Activated CD4-positive, alpha-beta T cell treated with anti-CD3 and anti-CD28 coated beads, Interleukin-2, amount 50 U/mL, for 4 hours (primary cell): ENCODE data around the gene ESRRG.

Source experiments
- DNase-seq, 2 experiments: peaks; one replicate each; pipeline ENCODE4 v3.0.0-alpha.2; 2020

ESRRG gene

GRCh38 chr1:216702170-216702569 is 21.1 kb downstream of the ESRRG start:
- DNase-seq = no peak

- DNase-seq = no peak
These were observed 22.4 kb downstream of the ESRRG start for GRCh38 chr1:216700779-216701178.

- DNase-seq = no peak
These were observed 31.5 kb downstream of the ESRRG start for GRCh38 chr1:216691710-216692109.

GRCh38 chr1:216690603-216691002 is 32.6 kb downstream of the ESRRG start:
- no peak for DNase-seq

- no peak for DNase-seq
These were observed 35.0 kb downstream of the ESRRG start for GRCh38 chr1:216688127-216688657.

- DNase-seq = no peak
These were observed 36.1 kb downstream of the ESRRG start for GRCh38 chr1:216686860-216687766.

GRCh38 chr1:216682752-216683151 is 40.5 kb downstream of the ESRRG start:
- DNase-seq = no peak

GRCh38 chr1:216679108-216679507 is 44.1 kb downstream of the ESRRG start:
- no peak for DNase-seq

- DNase-seq = no peak
These were observed 52.9 kb downstream of the ESRRG start for GRCh38 chr1:216670118-216670883.

- no peak for DNase-seq
These were observed 56.8 kb downstream of the ESRRG start for GRCh38 chr1:216666441-216666840.

GRCh38 chr1:216665856-216666255 is 57.4 kb downstream of the ESRRG start:
- DNase-seq = no peak

- DNase-seq = no peak
These were observed 57.8 kb downstream of the ESRRG start for GRCh38 chr1:216665406-216665805.

GRCh38 chr1:216662681-216663080 is 60.5 kb downstream of the ESRRG start:
- DNase-seq = no peak

GRCh38 chr1:216660561-216660960 is 62.7 kb downstream of the ESRRG start:
- no peak for DNase-seq

GRCh38 chr1:216653001-216653400 is 70.2 kb downstream of the ESRRG start:
- no peak for DNase-seq

- no peak for DNase-seq
These were observed 71.3 kb downstream of the ESRRG start for GRCh38 chr1:216651826-216652418.

- no peak for DNase-seq
These were observed 80.1 kb downstream of the ESRRG start for GRCh38 chr1:216643176-216643575.

GRCh38 chr1:216641669-216642460 is 81.4 kb downstream of the ESRRG start:
- DNase-seq = no peak

GRCh38 chr1:216640100-216640499 is 83.1 kb downstream of the ESRRG start:
- DNase-seq = no peak

GRCh38 chr1:216632980-216633379 is 90.2 kb downstream of the ESRRG start:
- no peak for DNase-seq

GRCh38 chr1:216630532-216630931 is 92.7 kb downstream of the ESRRG start:
- no peak for DNase-seq

GRCh38 chr1:216627252-216627651 is 96.0 kb downstream of the ESRRG start:
- DNase-seq = no peak
